HG02759 (cell line): ENCODE data around the gene MTHFD2L.
A peak's percentile ranks its signal among the peaks of the same experiment; 100 is the strongest.
"Not testable (repeated sequence)": the region's sequence is repeated elsewhere in the genome, so short reads cannot be mapped to it uniquely, and the experiment has no call there.

Source experiments
- ATAC-seq: cut with Tn5 transposase; IDR thresholded peaks from one replicate; pipeline ENCODE4 v1.9.1; 2021; ENCODE audit warnings: mild to moderate bottlenecking, moderate library complexity; ENCODE audit not compliant: unreplicated experiment

The MTHFD2L gene

GRCh38 chr4:74181219-74181618 is 23.3 kb downstream of the MTHFD2L start:
- ATAC-seq, result no peak

GRCh38 chr4:74188912-74189311 is 31.0 kb downstream of the MTHFD2L start:
- ATAC-seq, result no peak

GRCh38 chr4:74189331-74190043 is 31.6 kb downstream of the MTHFD2L start:
- no peak for ATAC-seq

DNA sequence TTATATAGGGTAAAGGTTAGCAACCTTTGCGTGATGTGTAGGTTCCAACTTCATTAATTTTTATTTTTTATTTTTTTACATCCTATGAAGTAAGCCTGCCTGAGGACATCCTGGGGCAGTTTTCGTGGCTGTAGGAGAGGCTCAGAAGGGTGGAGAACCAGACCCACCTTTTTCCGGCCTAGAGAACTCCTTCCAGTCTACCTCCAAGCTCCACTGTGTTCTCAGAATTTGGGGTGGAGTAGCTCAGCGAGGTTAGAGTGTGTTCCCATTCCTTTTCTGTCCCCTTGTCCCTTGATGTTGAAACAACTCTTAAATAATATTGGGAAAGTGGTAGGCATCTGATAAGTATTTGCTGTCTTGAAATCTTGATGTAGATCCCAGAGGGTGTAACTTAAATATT is 32.4 kb downstream of the MTHFD2L start:
- ATAC-seq, result no peak

DNA sequence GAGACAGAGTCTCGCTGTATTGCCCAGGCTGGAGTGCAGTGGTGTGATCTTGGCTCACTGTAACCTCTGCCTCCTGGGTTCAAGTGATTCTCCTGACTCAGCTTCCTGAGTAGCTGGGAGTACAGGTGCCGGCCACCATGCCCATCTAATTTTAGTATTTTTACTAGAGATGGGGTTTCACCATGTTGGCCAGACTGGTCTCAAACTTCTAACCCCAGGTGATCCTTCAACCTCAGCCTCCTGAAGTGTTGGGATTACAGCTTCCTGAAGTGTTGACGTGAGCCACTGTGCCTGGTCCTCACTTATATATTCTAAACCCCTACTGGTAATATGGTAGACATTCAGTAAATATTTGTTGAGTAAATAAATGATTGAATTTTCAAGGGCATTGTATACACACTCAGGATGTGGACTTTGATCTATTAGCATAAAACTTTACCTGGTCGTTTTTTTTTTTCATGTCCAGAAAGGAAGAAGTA is 33.0 kb downstream of the MTHFD2L start:
- no peak for ATAC-seq

DNA sequence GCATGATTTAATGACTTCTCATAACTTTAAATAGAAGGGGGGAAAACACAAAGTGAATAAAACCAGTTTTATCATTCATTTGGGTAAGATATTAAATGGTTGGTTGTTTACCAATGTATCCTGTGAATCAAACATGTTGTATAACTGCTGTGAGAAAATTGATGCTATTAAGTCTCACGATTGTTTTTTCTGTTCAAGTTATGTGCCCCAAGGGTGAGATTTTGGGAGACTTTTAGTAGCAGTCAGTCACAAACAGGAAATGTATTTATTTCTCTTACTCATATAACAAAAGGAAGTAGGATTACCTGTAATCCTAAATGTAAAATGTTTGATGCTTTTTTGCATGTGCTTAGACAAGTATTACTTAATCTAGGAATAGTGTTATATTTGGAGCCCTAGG is 39.2 kb downstream of the MTHFD2L start:
- ATAC-seq, result peak; percentile 57

DNA sequence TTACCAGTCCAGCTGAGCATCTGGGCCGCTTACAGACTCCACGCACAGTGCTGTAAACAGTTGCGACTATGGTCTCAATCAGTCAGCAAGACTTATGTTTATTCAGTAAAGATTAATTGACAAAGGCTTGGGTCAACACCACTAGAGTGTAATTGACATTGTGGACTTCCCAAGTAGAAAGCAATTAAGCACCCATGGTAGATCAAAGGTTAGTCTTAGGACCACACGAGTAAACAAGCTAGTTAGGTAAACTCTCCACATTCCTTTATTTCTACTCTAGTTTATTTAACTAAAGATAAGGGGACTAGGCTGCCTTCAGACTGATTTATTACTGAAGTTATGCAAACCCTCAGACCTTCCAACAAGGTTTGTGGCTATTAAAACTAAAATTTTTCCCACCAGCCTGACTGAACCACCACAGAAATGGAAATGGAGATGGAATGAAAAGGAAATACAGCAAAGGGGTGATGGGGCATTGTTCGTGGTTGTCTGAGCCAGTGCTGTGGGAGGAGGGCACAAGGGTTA is 44.2 kb downstream of the MTHFD2L start:
- ATAC-seq, result no peak

DNA sequence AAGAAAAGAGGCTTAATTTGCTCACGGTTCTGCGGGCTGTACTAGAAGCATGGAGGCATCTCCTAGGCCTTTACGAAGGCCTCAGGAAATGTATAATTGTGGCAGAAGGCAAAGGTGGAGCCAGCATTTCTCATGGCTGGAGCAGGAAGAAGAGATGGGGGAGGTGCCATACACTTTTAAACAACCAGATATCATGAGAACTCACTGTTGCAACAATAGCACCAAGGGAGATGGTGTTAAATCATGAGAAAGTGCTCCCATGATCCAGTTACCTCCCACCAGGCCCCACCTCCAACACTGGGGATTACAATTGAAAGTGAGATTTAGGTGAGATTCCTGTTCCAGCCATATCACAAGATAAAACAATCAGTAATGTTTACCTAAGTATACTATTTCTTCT is 45.5 kb downstream of the MTHFD2L start:
- ATAC-seq, result no peak

DNA sequence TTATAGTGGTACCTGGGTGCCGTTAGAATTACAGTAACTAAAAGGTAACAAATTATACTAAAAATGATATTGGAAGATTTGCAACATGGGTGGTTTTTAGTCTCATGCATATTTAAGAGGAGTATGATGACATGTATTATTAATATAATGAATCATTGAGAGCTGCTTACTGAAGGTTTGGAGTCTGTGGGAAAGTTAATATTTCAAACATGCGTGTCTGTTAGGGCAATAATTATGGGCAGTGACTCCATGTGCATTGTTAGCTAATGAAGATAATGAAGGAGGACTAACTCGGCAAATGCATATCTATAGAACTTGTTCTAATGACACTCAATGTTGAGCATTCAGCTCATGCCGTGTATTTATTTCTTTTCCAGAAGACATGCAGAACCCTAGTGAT is 47.1 kb downstream of the MTHFD2L start:
- ATAC-seq, result no peak

DNA sequence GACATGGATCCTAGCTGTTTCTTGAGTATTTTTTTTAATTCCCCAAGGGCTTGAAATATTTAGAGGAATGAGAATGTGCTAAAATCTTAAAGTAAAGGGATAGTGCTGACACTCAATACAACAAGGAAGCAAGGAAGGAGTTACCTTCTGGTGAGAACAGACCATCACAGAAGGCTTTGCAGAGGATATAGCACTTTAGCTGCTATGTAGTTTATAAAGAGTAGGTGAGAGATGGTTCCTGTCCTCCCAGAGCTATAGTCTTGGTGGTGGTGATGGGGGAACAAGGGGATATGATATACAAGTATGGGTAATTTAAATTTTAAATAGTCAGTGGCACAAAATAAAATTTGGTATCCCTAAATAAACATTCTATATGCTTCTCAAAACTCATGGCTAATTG is 47.6 kb downstream of the MTHFD2L start:
- ATAC-seq, result no peak

DNA sequence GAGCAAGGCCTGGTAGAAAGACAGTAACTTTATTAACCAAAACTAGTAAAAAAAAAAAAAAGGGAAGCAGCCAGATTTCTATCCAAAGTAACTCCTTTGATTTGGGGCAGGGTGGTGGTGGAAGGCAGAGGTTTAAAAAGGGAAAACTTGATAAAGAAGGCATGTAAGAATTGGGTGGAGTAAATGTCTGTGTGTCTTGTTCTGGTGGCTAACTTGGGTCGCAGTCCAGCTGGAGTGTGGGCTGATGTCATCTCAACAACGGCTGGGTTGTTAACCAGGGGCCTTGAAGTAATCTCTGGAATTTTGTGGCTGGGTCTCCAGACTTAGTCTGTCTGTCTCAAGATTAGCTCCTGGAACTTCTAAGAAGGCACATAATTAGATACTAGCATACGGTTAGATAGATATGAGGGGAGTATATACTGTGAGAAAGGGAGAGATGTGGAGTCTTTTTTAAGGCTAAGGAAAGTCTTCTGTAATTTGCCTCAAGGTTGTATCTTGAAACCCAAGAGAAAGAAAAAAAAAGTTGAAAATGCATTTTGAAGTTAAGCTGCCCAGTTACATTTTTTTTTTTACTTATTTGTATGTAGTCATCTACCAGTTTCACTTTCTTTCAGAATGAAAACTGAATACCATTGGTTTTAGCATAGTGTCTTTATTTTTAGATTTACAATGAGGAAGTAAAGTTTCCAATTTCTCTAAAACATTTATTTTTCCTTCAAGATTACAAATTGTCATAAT is 48.3 kb downstream of the MTHFD2L start:
- peak; percentile 76 for ATAC-seq

GRCh38 chr4:74214457-74215159 is 56.7 kb downstream of the MTHFD2L start:
- ATAC-seq, result not testable (repeated sequence)

- ATAC-seq, result not testable (repeated sequence)
Measured at GRCh38 chr4:74215236-74215635, 57.3 kb downstream of the MTHFD2L start.

GRCh38 chr4:74217365-74217764 is 59.4 kb downstream of the MTHFD2L start:
- ATAC-seq, result no peak

DNA sequence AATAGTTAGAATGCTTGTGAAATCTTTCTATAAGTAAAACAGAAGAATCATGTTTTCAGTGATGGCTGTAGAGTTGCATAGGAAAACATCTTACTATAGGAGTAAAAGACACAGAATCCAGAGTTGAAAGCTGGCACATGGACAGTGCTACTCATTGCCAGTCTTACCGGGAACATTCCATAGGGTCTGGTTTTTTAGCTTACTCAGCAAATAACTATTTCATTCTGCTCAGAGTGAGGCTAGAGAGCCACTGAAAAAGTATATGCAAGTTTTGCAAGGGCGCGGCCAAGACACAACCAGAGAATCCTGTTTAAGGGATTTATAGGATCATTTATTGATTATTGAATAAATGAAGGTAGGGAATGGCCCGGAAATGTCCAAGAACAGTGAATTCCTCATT is 60.3 kb downstream of the MTHFD2L start:
- no peak for ATAC-seq

- ATAC-seq, result no peak
Measured at GRCh38 chr4:74219240-74219639, 61.3 kb downstream of the MTHFD2L start.

DNA sequence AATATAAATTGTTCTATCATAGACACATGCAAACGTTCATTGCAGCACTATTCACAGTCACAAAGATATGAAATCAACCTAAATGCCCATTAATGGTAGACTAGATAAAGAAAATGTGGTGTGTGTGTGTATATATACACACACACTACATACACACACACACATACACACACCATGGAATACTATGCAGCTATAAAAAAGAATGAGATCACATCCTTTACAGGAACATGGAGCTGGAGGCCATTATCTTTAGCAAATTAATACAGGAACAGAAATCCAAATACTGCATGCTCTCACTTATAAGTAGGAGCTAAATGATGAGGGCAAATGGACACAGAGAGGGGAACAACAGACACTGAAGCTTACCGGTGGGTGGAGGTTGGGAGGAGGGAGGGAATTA is 65.2 kb downstream of the MTHFD2L start:
- ATAC-seq, result no peak

- no peak for ATAC-seq
Measured at GRCh38 chr4:74223801-74224200, 65.9 kb downstream of the MTHFD2L start.

- peak; percentile 89 for ATAC-seq
Measured at GRCh38 chr4:74228691-74229640, 71.0 kb downstream of the MTHFD2L start.

- peak; percentile 68 for ATAC-seq
Measured at GRCh38 chr4:74230902-74231499, 73.1 kb downstream of the MTHFD2L start.
